ENCODE measurements around the gene CEACAM4.

- no peak for TF ChIP-seq CTCF (IDR thresholded peaks at IDR 0.05)
- TF ChIP-seq EZH2 (IDR thresholded peaks at IDR 0.05; ENCODE audit: borderline replicate concordance, insufficient read depth, low read depth, low read length, poor library complexity, severe bottlenecking) = no peak
These were observed 22.0 kb downstream of the CEACAM4 start for GRCh38 chr19:41604831-41605230.

All from B cell (primary cell).